Loucy (cell line): Measurements from ENCODE around the gene PTPRN2.

Source experiments
- H2AFZ ChIP-seq: fragments of 200-600 bp; sonication (generic); 2 replicates; pipeline ENCODE4 v1.6.0; 2016; ENCODE audit warnings: antibody characterized with exemption, mild to moderate bottlenecking, low read length, moderate library complexity
- H3F3A ChIP-seq: fragments of 200-600 bp; 2 replicates; pipeline ENCODE4 v1.6.0; 2016; ENCODE audit warnings: antibody characterized with exemption, low read depth, mild to moderate bottlenecking
- H3K27me3 ChIP-seq: fragments of 200-600 bp; sonication (generic); 2 replicates; pipeline ENCODE4 v1.6.1; 2014; ENCODE audit warnings: low read length, mild to moderate bottlenecking; ENCODE audit not compliant: insufficient read depth, poor library complexity, severe bottlenecking
- H3K36me3 ChIP-seq: fragments of 200-600 bp; sonication (generic); 2 replicates; pipeline ENCODE4 v1.6.1; 2016; ENCODE audit warnings: low read length; ENCODE audit not compliant: insufficient read depth
- H3K4me1 ChIP-seq: fragments of 200-600 bp; sonication (generic); 2 replicates; pipeline ENCODE4 v1.5.1; 2014; ENCODE audit warnings: low read length, mild to moderate bottlenecking; ENCODE audit not compliant: insufficient read depth, poor library complexity, severe bottlenecking
- H3K4me2 ChIP-seq: fragments of 200-600 bp; sonication (generic); 2 replicates; pipeline ENCODE4 v1.6.0; 2014; ENCODE audit warnings: antibody characterized with exemption, low read length, low read depth, mild to moderate bottlenecking; ENCODE audit not compliant: poor library complexity, severe bottlenecking
- H3K4me3 ChIP-seq: fragments of 200-600 bp; sonication (generic); 2 replicates; pipeline ENCODE4 v1.5.1; 2014; ENCODE audit warnings: low read length, mild to moderate bottlenecking, mixed read lengths; ENCODE audit not compliant: poor library complexity, severe bottlenecking
- H3K79me2 ChIP-seq: fragments of 200-600 bp; sonication (generic); 2 replicates; pipeline ENCODE4 v1.6.1; 2014; ENCODE audit warnings: low read length; ENCODE audit not compliant: insufficient read depth
- H3K9ac ChIP-seq: fragments of 200-600 bp; sonication (generic); 2 replicates; pipeline ENCODE4 v1.6.0; 2014; ENCODE audit warnings: mild to moderate bottlenecking, low read depth, low read length, moderate library complexity; ENCODE audit not compliant: poor library complexity, severe bottlenecking
- H3K9me2 ChIP-seq: fragments of 200-600 bp; sonication (generic); replicated peaks from 2 replicates; pipeline ENCODE4 v1.6.1; 2016; ENCODE audit warnings: low read depth, low read length, mixed read lengths
- H3K9me3 ChIP-seq: fragments of 200-600 bp; sonication (generic); 2 replicates; pipeline ENCODE4 v1.6.1; 2014; ENCODE audit warnings: mild to moderate bottlenecking, antibody characterized with exemption, low read length, low read depth; ENCODE audit not compliant: insufficient read depth
- H4K20me1 ChIP-seq: fragments of 200-600 bp; sonication (generic); 2 replicates; pipeline ENCODE4 v1.6.0; 2014; ENCODE audit warnings: antibody characterized with exemption, low read length, mild to moderate bottlenecking; ENCODE audit not compliant: insufficient read depth, poor library complexity, severe bottlenecking
- CTCF ChIP-seq: fragments of 200-600 bp; sonication (generic); conservative IDR thresholded peaks from 2 replicates; pipeline ENCODE4 v1.5.1; 2014; ENCODE audit warnings: mild to moderate bottlenecking, antibody characterized with exemption, low read length
- EZH2phosphoT487 ChIP-seq: fragments of 200-600 bp; IDR thresholded peaks from 2 replicates; pipeline ENCODE4 v1.6.1; 2018; ENCODE audit warnings: antibody characterized with exemption, mild to moderate bottlenecking, moderate library complexity, borderline replicate concordance

Gene PTPRN2

DNA sequence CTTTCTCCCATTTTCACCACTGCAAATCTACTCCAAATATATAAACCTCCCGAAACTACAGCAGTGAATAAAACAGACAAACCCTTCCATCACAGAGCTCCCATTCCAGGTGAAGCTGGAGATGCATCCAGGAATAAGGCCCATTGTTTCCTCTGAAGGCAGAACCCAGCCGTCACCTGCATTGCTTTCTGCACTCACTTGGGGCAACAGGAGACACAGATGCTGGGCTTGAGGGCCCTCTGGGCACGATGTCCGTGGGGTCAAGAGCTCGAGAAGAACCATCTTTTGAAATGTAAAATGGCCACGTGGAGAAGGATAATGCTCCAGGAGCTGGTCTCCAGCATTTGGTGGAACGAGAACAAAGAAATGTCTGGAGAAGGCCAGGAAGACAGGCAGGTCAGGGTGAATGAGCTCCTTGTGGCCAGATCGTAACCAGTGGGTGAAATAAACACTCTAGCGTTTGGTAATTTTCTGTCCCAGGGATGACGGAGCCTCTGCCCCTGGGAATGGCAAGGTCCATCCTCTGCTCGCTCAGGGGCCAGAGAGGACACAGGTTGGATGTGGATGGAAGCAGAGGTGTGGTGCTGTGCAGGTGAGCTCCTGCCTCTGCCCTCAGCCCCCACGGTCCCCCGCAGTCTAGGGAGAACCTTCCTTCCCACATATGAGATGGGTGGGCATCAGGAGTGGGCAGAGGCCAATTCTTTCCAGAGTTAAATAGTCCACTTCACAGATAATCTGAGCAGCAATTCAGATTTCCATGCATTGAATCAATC, 694.7 kb downstream of the PTPRN2 start:
- peaks cover 12% of the 10 kb centered on the region; the same call in 1 of the 2 replicates for H3K9me3 ChIP-seq
- TF ChIP-seq CTCF (no peak), EZH2phosphoT487 (no peak)
- no peaks in the 10 kb centered on the region for H3K36me3 ChIP-seq
- H3F3A ChIP-seq = no peaks in the 10 kb centered on the region
- H4K20me1 ChIP-seq = no peaks in the 10 kb centered on the region
- H3K9ac ChIP-seq = no peak overlapping the region
- no peaks in the 10 kb centered on the region for H3K27me3 ChIP-seq
- H2AFZ ChIP-seq = no peak overlapping the region
- no peak overlapping the region for H3K4me3 ChIP-seq
- H3K4me1 ChIP-seq = no peaks in the 10 kb centered on the region
- no peaks in the 10 kb centered on the region for H3K79me2 ChIP-seq
- H3K4me2 ChIP-seq = no peak overlapping the region
- no peaks in the 10 kb centered on the region for H3K9me2 ChIP-seq

DNA sequence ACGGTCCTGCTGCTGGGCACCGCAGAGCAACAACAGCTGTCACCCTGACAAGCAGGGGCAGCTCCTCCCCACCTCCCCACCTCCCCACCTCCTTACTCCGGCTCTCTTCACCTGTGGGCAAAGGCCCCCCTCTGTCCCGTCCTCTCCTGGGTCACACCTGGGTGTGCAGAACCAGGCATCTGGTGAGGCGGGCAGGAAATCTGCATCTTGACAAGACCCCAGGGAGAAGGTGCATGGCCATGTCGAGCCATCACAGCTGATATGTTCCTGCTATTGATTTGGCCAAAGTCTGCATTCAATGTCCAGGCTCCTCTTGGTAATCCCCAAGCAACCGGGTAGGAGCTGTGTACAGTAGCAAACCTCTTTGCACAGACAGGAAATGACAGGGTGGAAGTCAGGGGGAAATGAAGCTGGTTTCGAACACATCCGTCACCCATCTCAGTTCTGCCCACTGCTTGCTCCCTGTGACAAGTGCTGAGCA, 696.7 kb downstream of the PTPRN2 start:
- no peak overlapping the region for H3K9ac ChIP-seq
- H3K79me2 ChIP-seq = no peaks in the 10 kb centered on the region
- no peaks in the 10 kb centered on the region for H3K36me3 ChIP-seq
- H4K20me1 ChIP-seq = no peaks in the 10 kb centered on the region
- H2AFZ ChIP-seq = no peak overlapping the region
- TF ChIP-seq EZH2phosphoT487 = no peak
- H3K4me1 ChIP-seq = no peaks in the 10 kb centered on the region
- H3K4me3 ChIP-seq = no peak overlapping the region
- H3K4me2 ChIP-seq = no peak overlapping the region
- no peaks in the 10 kb centered on the region for H3K9me2 ChIP-seq
- no peaks in the 10 kb centered on the region for H3F3A ChIP-seq
- H3K9me3 ChIP-seq = peaks cover 17% of the 10 kb centered on the region; the same call in 1 of the 2 replicates
- no peaks in the 10 kb centered on the region for H3K27me3 ChIP-seq

DNA sequence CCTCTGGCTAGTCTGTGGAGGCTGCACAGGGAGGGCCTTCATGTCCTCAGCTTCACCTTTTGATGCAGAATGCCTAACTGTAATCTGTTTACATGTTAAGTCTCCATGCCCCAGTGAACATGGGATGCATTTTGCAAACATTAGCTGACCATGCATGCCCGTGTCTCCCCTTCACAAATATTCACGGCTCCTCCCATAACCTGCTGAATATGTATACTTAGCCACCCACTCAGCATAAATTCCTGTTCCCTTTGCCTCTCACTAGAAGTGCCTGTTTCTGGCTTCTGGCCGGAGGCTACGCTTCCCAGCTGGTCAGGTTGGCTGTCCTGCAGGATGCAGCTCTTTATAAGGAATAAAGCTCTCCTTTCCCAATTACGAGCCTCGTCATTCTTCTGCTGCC, 698.1 kb downstream of the PTPRN2 start:
- H3K27me3 ChIP-seq = no peaks in the 10 kb centered on the region
- peaks cover 17% of the 10 kb centered on the region; the same call in 1 of the 2 replicates for H3K9me3 ChIP-seq
- H3F3A ChIP-seq = no peaks in the 10 kb centered on the region
- H2AFZ ChIP-seq = no peak overlapping the region
- no peak overlapping the region for H3K4me3 ChIP-seq
- H3K4me1 ChIP-seq = no peaks in the 10 kb centered on the region
- H3K9me2 ChIP-seq = no peaks in the 10 kb centered on the region
- no peak overlapping the region for H3K4me2 ChIP-seq
- TF ChIP-seq CTCF = no peak
- no peak for TF ChIP-seq EZH2phosphoT487
- no peaks in the 10 kb centered on the region for H4K20me1 ChIP-seq
- no peaks in the 10 kb centered on the region for H3K36me3 ChIP-seq
- no peaks in the 10 kb centered on the region for H3K79me2 ChIP-seq
- H3K9ac ChIP-seq = no peak overlapping the region

DNA sequence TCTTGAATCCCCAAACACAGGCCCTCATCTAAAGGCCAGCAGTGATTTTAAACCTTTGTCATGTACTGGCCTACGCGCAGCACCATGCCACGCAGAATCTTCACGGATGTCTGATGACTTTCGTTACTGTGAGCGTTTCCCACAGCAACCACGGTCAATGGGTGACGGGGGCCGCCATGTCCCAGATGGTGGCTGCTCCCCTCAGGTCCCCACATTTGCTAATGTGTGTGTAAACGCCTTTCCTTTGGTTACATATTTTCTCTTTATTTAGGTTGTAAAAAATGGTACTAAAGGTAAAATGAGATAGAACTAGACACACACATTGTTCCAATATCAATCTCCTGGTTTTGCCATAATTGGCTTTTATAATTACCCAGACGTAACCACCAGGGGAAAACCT, 699.0 kb downstream of the PTPRN2 start:
- H3F3A ChIP-seq = no peaks in the 10 kb centered on the region

More for the DNA sequence above, 699.0 kb downstream of the PTPRN2 start:
- no peaks in the 10 kb centered on the region for H4K20me1 ChIP-seq
- H2AFZ ChIP-seq = no peak overlapping the region
- no peak for TF ChIP-seq CTCF
- TF ChIP-seq EZH2phosphoT487 = no peak
- H3K4me1 ChIP-seq = no peaks in the 10 kb centered on the region
- no peak overlapping the region for H3K4me2 ChIP-seq
- no peak overlapping the region for H3K9ac ChIP-seq
- H3K79me2 ChIP-seq = no peaks in the 10 kb centered on the region
- H3K9me2 ChIP-seq = no peaks in the 10 kb centered on the region
- H3K4me3 ChIP-seq = no peak overlapping the region
- peaks cover 22% of the 10 kb centered on the region; the same call in 1 of the 2 replicates for H3K9me3 ChIP-seq
- no peaks in the 10 kb centered on the region for H3K27me3 ChIP-seq
- no peaks in the 10 kb centered on the region for H3K36me3 ChIP-seq
